GM23338 (cell line): ENCODE measurements around the gene ZNF831. TPM values are rescaled to one million over a fixed set of nuclear protein-coding genes. Genes with fewer than 3 reads are reported as not detected.

ENCODE experiments used
- ATAC-seq: fragments of 200-7000 bp; cut with Tn5 transposase; 3 replicates; pipeline ENCODE4 v1.9.1; 2020
- DNase-seq: peaks from one replicate; pipeline ENCODE4 v3.0.0-alpha.2; 2015; ENCODE audit warnings: low spot score
- H2AFZ ChIP-seq: fragments of 200-600 bp; sonication (generic); 2 replicates; pipeline ENCODE4 v1.8.0; 2016; ENCODE audit warnings: antibody characterized with exemption, mild to moderate bottlenecking, moderate library complexity
- H3F3A ChIP-seq: fragments of 200-600 bp; sonication (generic); replicated peaks from 2 replicates; pipeline ENCODE4 v1.8.0; 2017; ENCODE audit warnings: antibody characterized with exemption, mixed run types, low read depth
- H3K27ac ChIP-seq: fragments of 200-600 bp; sonication (generic); 2 replicates; pipeline ENCODE4 v1.6.1; 2016; ENCODE audit warnings: low read depth
- H3K27me3 ChIP-seq: fragments of 200-600 bp; sonication (generic); 2 replicates; pipeline ENCODE4 v1.8.0; 2016; ENCODE audit warnings: mild to moderate bottlenecking, mixed run types, moderate library complexity; ENCODE audit not compliant: insufficient read depth
- H3K36me3 ChIP-seq: fragments of 200-600 bp; sonication (generic); 2 replicates; pipeline ENCODE4 v1.8.0; 2016; ENCODE audit warnings: mild to moderate bottlenecking; ENCODE audit not compliant: insufficient read depth
- H3K4me1 ChIP-seq: fragments of 200-600 bp; sonication (generic); 2 replicates; pipeline ENCODE4 v1.8.0; 2016; ENCODE audit warnings: mild to moderate bottlenecking, moderate library complexity; ENCODE audit not compliant: insufficient read depth
- H3K4me2 ChIP-seq: fragments of 200-600 bp; sonication (generic); 2 replicates; pipeline ENCODE4 v1.7.1; 2017; ENCODE audit warnings: mixed run types
- H3K4me3 ChIP-seq: fragments of 200-600 bp; sonication (generic); 2 replicates; pipeline ENCODE4 v1.6.1; 2016; ENCODE audit warnings: mixed run types
- H3K79me2 ChIP-seq: fragments of 200-600 bp; sonication (generic); replicated peaks from 2 replicates; pipeline ENCODE4 v1.8.0; 2017; ENCODE audit warnings: mild to moderate bottlenecking; ENCODE audit not compliant: insufficient read depth
- H3K9me2 ChIP-seq: fragments of 200-600 bp; sonication (generic); 2 replicates; pipeline ENCODE4 v1.8.0; 2017; ENCODE audit not compliant: insufficient read depth
- H4K20me1 ChIP-seq: fragments of 200-600 bp; sonication (generic); replicated peaks from 2 replicates; pipeline ENCODE4 v1.8.0; 2017; ENCODE audit warnings: mild to moderate bottlenecking; ENCODE audit not compliant: insufficient read depth
- H3K27ac Mint-ChIP-seq: 2 replicates; pipeline ENCODE4 v1.8.0; 2020; ENCODE audit warnings: inconsistent platforms, mild to moderate bottlenecking, moderate library complexity, mixed read lengths
- H3K27me3 Mint-ChIP-seq: 3 replicates; pipeline ENCODE4 v1.8.0; 2022; ENCODE audit warnings: low read depth, mild to moderate bottlenecking, moderate library complexity, mixed read lengths, inconsistent platforms; ENCODE audit not compliant: insufficient read depth, poor library complexity
- H3K36me3 Mint-ChIP-seq: 3 replicates; pipeline ENCODE4 v1.8.0; 2021; ENCODE audit warnings: low read depth, mild to moderate bottlenecking, inconsistent platforms, moderate library complexity, mixed read lengths
- H3K4me1 Mint-ChIP-seq: 3 replicates; pipeline ENCODE4 v1.8.0; 2020; ENCODE audit warnings: mild to moderate bottlenecking, inconsistent platforms, mixed read lengths
- H3K4me3 Mint-ChIP-seq: 3 replicates; pipeline ENCODE4 v1.8.0; 2021; ENCODE audit warnings: moderate library complexity, mild to moderate bottlenecking, inconsistent platforms, mixed read lengths
- H3K9me3 Mint-ChIP-seq: 3 replicates; pipeline ENCODE4 v1.8.0; 2020; ENCODE audit warnings: moderate library complexity, mild to moderate bottlenecking, inconsistent platforms, mixed read lengths
- CREB1 ChIP-seq: fragments of 250-450 bp; sonication (Bioruptor Pico); IDR thresholded peaks from 2 replicates; pipeline ENCODE4 v1.5.0; 2020; ENCODE audit warnings: low read depth, mild to moderate bottlenecking, moderate library complexity
- CTCF ChIP-seq, 2 experiments: fragments of 200-600 bp in 1 of 2; sonication (generic) in 1 of 2; conservative IDR thresholded peaks; 2 replicates each; pipeline versions ENCODE4 v1.5.1 to v1.6.1; 2016 to 2017; ENCODE audit warnings: antibody characterized with exemption in 2 of 2, low read depth in 2 of 2, mild to moderate bottlenecking in 2 of 2, moderate library complexity in 1 of 2
- ETS1 ChIP-seq: IDR thresholded peaks from 2 replicates; pipeline ENCODE4 v1.6.1; 2016; ENCODE audit warnings: antibody characterized with exemption
- EZH2 ChIP-seq: fragments of 200-600 bp; sonication (generic); IDR thresholded peaks from one replicate; pipeline ENCODE4 v1.8.0; 2017; ENCODE audit warnings: antibody characterized with exemption, mild to moderate bottlenecking, low read depth; ENCODE audit not compliant: unreplicated experiment
- EZH2phosphoT487 ChIP-seq: fragments of 200-600 bp; sonication (generic); IDR thresholded peaks from one replicate; pipeline ENCODE4 v1.8.1; 2018; ENCODE audit warnings: antibody characterized with exemption; ENCODE audit not compliant: unreplicated experiment
- JUNB ChIP-seq: IDR thresholded peaks from one replicate; pipeline ENCODE4 v1.6.1; 2016; ENCODE audit warnings: antibody characterized with exemption; ENCODE audit not compliant: unreplicated experiment
- NANOG ChIP-seq: IDR thresholded peaks from 2 replicates; pipeline ENCODE4 v1.6.1; 2016; ENCODE audit warnings: antibody characterized with exemption, borderline replicate concordance
- REST ChIP-seq: IDR thresholded peaks from one replicate; pipeline ENCODE4 v1.6.1; 2018; ENCODE audit warnings: antibody characterized with exemption; ENCODE audit not compliant: unreplicated experiment
- STAT1 ChIP-seq: IDR thresholded peaks from one replicate; pipeline ENCODE4 v1.6.1; 2016; ENCODE audit warnings: antibody characterized with exemption; ENCODE audit not compliant: unreplicated experiment
- ZNF114 ChIP-seq: fragments of 250-450 bp; sonication (Bioruptor Pico); IDR thresholded peaks from 2 replicates; pipeline ENCODE4 v1.5.0; 2020; ENCODE audit warnings: mild to moderate bottlenecking, moderate library complexity
- ZNF331 ChIP-seq: fragments of 250-450 bp; sonication (Bioruptor Pico); IDR thresholded peaks from 2 replicates; pipeline ENCODE4 v1.5.0; 2020; ENCODE audit warnings: low read depth, mild to moderate bottlenecking, moderate library complexity
- polyA plus RNA-seq: library from polyadenylated mRNA; unstranded; fragments of >200 nt; fragmentation: Nextera tagmentation; extraction: Ambion mirVana; gene quantifications from 2 replicates; pipeline ENCODE4 v1.2.1, GENCODE V29; 2016
- total RNA-seq: library from RNA; depleted of rRNA; stranded (reverse); fragments of >200 nt; shearing (Covaris generic); gene quantifications from 2 replicates; pipeline ENCODE4 v1.2.3, GENCODE V29; 2014

Gene ZNF831
- total and polyA plus RNA-seq, 2 experiments from 2014 or later = not detected

GRCh38 chr20:59253325-59253724, 89.7 kb downstream of the ZNF831 start:
- Histone ChIP-seq H3K4me3 (no peak overlapping the region), H3F3A (no peaks in the 10 kb centered on the region), H3K4me1 (no peaks in the 10 kb centered on the region), H3K9me2 (0 out of 2 replicates have a peak, but pooled peaks cover 4% of the 10 kb centered on the region), H3K4me2 (no peak overlapping the region), H2AFZ (no peak overlapping the region), H3K36me3 (no peaks in the 10 kb centered on the region), H3K27me3 (no peaks in the 10 kb centered on the region), H3K79me2 (no peaks in the 10 kb centered on the region), H4K20me1 (no peaks in the 10 kb centered on the region), H3K27ac (no peak overlapping the region)
- TF ChIP-seq NANOG (no peak), CREB1 (CRISPR knock-in tag) (no peak), STAT1 (no peak), ETS1 (no peak), EZH2 (no peak), REST (no peak), ZNF114 (CRISPR knock-in tag) (no peak)
- Mint-ChIP-seq H3K27ac (no peak overlapping the region), H3K4me3 (no peak overlapping the region), H3K9me3 (no peaks in the 10 kb centered on the region), H3K36me3 (no peaks in the 10 kb centered on the region), H3K4me1 (peaks cover 4% of the 10 kb centered on the region; the same call in 1 of the 3 replicates), H3K27me3 (peaks cover 3% of the 10 kb centered on the region)
- no peak for ATAC-seq
- DNase-seq = no peak

GRCh38 chr20:59253779-59254319, 90.2 kb downstream of the ZNF831 start:
- Mint-ChIP-seq H3K36me3 (no peaks in the 10 kb centered on the region), H3K27me3 (peaks cover 2% of the 10 kb centered on the region), H3K4me3 (no peak overlapping the region), H3K27ac (no peak overlapping the region), H3K4me1 (peaks cover 4% of the 10 kb centered on the region; the same call in 1 of the 3 replicates), H3K9me3 (no peaks in the 10 kb centered on the region)
- H3K27me3 ChIP-seq = no peaks in the 10 kb centered on the region
- no peaks in the 10 kb centered on the region for H3K36me3 ChIP-seq
- H3K4me3 ChIP-seq = no peak overlapping the region
- ATAC-seq (peak; percentile 53), DNase-seq (no peak)
- H3K4me1 ChIP-seq = no peaks in the 10 kb centered on the region
- no peak overlapping the region for H3K27ac ChIP-seq
- no peaks in the 10 kb centered on the region for H3F3A ChIP-seq
- H2AFZ ChIP-seq = no peak overlapping the region
- H3K79me2 ChIP-seq = no peaks in the 10 kb centered on the region
- 0 out of 2 replicates have a peak, but pooled peaks cover 6% of the 10 kb centered on the region for H3K9me2 ChIP-seq
- no peak overlapping the region for H3K4me2 ChIP-seq
- H4K20me1 ChIP-seq = no peaks in the 10 kb centered on the region
- TF ChIP-seq JUNB = no peak
- no peak for TF ChIP-seq ZNF331
- TF ChIP-seq EZH2phosphoT487 = no peak
- TF ChIP-seq CTCF (conservative IDR thresholded peaks at IDR 0.05; ENCODE audit: low read depth in 2 of 2) = no peak
- TF ChIP-seq CREB1 (CRISPR knock-in tag) = no peak
- TF ChIP-seq REST = no peak
- TF ChIP-seq ZNF114 (CRISPR knock-in tag) = no peak
- no peak for TF ChIP-seq STAT1
